HCT116 (cell line): Measurements from ENCODE around the gene ARHGDIA.

ENCODE experiments used
- CEBPB ChIP-seq: IDR thresholded peaks from 2 replicates; pipeline ENCODE4 v1.6.1; 2012; ENCODE audit warnings: low read depth
- ELF1 ChIP-seq: IDR thresholded peaks from 2 replicates; pipeline ENCODE4 v1.6.1; 2012; ENCODE audit warnings: low read depth, borderline replicate concordance
- EZH2 ChIP-seq: fragments of 200-600 bp; sonication (generic); IDR thresholded peaks from 2 replicates; pipeline ENCODE4 v1.6.1; 2017; ENCODE audit warnings: antibody characterized with exemption, mixed run types
- FOSL1 ChIP-seq: IDR thresholded peaks from 2 replicates; pipeline ENCODE4 v1.6.1; 2012; ENCODE audit warnings: low read depth
- POLR2A ChIP-seq: IDR thresholded peaks from 2 replicates; pipeline ENCODE4 v1.7.0; 2011; ENCODE audit warnings: borderline replicate concordance; ENCODE audit not compliant: insufficient read depth, insufficient read length; ENCODE audit errors: extremely low read depth
- POLR2AphosphoS5 ChIP-seq: IDR thresholded peaks from 2 replicates; pipeline ENCODE4 v1.6.1; 2011; ENCODE audit warnings: mild to moderate bottlenecking, low read depth, low read length, moderate library complexity
- SP1 ChIP-seq: IDR thresholded peaks from 2 replicates; pipeline ENCODE4 v1.6.1; 2012; ENCODE audit warnings: low read depth
- YY1 ChIP-seq: IDR thresholded peaks from 2 replicates; pipeline ENCODE4 v1.6.1; 2011; ENCODE audit warnings: low read length, low read depth, moderate library complexity, mild to moderate bottlenecking; ENCODE audit not compliant: insufficient replicate concordance; ENCODE audit errors: extremely low read depth
- ZNF274 ChIP-seq: fragments of 200-500 bp; sonication (Bioruptor generic); IDR thresholded peaks from 2 replicates; pipeline ENCODE4 v1.6.1; 2014; ENCODE audit warnings: mild to moderate bottlenecking, low read depth, low read length, inconsistent platforms
- TF ChIP-seq, protein P1 (sequence below), 3 experiments: fragments of 200-600 bp in 1 of 3; sonication (generic) in 1 of 3; IDR thresholded peaks in 2 of 3; conservative IDR thresholded peaks in 1 of 3; 2 replicates each; pipeline ENCODE4 v1.5.1; 2012 to 2017; ENCODE audit warnings: low read depth in 2 of 3, low read length in 2 of 3, antibody characterized with exemption in 1 of 3, borderline replicate concordance in 1 of 3, control low read depth in 1 of 3, mild to moderate bottlenecking in 1 of 3, mixed read lengths in 1 of 3, mixed run types in 1 of 3, moderate library complexity in 1 of 3; ENCODE audit not compliant: insufficient read depth in 1 of 3
- TF ChIP-seq, protein P2 (sequence below): IDR thresholded peaks from 2 replicates; pipeline ENCODE4 v1.6.1; 2012
- TF ChIP-seq, protein P3 (sequence below): IDR thresholded peaks from 2 replicates; pipeline ENCODE4 v1.6.1; 2012
- TF ChIP-seq, protein P4 (sequence below): IDR thresholded peaks from 2 replicates; pipeline ENCODE4 v1.6.1; 2011; ENCODE audit warnings: mild to moderate bottlenecking, low read length, moderate library complexity; ENCODE audit not compliant: insufficient replicate concordance; ENCODE audit errors: extremely low read depth

DNA sequence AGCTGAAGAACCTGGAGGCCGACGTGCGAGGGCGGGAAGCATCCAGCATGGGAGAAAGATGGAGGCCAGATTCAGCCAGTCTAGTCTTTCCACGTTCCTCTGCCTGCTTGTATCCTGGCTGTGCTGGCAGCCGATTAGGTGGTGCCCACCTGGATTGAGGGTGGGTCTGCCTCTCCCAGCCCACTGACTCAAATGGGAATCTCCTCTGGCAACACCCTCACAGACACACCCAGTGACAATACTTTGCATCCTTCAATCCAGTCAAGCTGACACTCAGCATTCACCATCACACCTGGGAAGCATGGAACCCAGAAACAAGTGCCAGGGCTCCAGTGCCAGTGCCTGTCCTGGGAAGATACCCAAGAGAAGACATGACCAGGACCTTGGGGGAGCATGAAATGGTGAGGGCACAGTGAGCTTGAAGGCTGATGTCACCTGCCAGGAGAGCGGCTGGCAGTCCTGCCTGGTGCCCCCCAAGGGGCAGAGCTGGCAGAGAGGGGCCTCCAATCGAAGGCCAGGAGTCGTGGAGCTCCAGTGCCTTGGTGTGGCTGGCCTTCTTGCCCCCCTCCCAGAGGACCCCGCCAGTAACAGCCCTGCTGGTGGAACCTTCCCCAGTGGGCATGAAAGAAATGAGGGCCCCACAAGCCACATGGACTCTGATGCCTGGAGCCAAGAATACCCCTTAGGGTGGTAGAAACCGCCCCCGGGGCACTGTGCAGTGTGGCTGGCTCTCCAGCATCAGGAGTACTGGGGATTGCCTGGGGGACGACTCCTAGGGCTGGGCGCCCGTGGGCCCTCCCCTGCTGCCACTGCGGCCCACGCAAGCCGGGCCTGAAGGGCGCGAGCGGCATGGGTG lies 30.3 kb upstream of the ARHGDIA start:
- TF ChIP-seq, protein P1, sequence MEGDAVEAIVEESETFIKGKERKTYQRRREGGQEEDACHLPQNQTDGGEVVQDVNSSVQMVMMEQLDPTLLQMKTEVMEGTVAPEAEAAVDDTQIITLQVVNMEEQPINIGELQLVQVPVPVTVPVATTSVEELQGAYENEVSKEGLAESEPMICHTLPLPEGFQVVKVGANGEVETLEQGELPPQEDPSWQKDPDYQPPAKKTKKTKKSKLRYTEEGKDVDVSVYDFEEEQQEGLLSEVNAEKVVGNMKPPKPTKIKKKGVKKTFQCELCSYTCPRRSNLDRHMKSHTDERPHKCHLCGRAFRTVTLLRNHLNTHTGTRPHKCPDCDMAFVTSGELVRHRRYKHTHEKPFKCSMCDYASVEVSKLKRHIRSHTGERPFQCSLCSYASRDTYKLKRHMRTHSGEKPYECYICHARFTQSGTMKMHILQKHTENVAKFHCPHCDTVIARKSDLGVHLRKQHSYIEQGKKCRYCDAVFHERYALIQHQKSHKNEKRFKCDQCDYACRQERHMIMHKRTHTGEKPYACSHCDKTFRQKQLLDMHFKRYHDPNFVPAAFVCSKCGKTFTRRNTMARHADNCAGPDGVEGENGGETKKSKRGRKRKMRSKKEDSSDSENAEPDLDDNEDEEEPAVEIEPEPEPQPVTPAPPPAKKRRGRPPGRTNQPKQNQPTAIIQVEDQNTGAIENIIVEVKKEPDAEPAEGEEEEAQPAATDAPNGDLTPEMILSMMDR (IDR thresholded peaks at IDR 0.05 in 2 of 3, conservative IDR thresholded peaks at IDR 0.05 in 1 of 3; ENCODE audit: borderline replicate concordance in 1 of 3, insufficient read depth in 1 of 3, low read depth in 2 of 3, low read length in 2 of 3) = no peak
- TF ChIP-seq, protein P2, sequence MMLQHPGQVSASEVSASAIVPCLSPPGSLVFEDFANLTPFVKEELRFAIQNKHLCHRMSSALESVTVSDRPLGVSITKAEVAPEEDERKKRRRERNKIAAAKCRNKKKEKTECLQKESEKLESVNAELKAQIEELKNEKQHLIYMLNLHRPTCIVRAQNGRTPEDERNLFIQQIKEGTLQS = no peak
- TF ChIP-seq, protein P3, sequence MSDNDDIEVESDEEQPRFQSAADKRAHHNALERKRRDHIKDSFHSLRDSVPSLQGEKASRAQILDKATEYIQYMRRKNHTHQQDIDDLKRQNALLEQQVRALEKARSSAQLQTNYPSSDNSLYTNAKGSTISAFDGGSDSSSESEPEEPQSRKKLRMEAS = no peak
- TF ChIP-seq ZNF274 (no peak), CEBPB (no peak), SP1 (no peak), YY1 (no peak), POLR2A (no peak), POLR2AphosphoS5 (no peak), EZH2 (no peak), FOSL1 (no peak), ELF1 (no peak)
- TF ChIP-seq, protein P4, sequence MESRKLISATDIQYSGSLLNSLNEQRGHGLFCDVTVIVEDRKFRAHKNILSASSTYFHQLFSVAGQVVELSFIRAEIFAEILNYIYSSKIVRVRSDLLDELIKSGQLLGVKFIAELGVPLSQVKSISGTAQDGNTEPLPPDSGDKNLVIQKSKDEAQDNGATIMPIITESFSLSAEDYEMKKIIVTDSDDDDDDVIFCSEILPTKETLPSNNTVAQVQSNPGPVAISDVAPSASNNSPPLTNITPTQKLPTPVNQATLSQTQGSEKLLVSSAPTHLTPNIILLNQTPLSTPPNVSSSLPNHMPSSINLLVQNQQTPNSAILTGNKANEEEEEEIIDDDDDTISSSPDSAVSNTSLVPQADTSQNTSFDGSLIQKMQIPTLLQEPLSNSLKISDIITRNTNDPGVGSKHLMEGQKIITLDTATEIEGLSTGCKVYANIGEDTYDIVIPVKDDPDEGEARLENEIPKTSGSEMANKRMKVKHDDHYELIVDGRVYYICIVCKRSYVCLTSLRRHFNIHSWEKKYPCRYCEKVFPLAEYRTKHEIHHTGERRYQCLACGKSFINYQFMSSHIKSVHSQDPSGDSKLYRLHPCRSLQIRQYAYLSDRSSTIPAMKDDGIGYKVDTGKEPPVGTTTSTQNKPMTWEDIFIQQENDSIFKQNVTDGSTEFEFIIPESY = no peak
